NT2/D1 (cell line): ENCODE measurements around the gene RPA1.

Source experiments
- DNase-seq: peaks from one replicate; pipeline ENCODE4 v3.0.0-alpha.2; 2011; ENCODE audit warnings: low read depth, low spot score
- H3K27me3 ChIP-seq: 2 replicates; pipeline ENCODE4 v1.6.0; 2011; ENCODE audit warnings: mild to moderate bottlenecking; ENCODE audit not compliant: insufficient read length, insufficient read depth
- H3K36me3 ChIP-seq: 2 replicates; pipeline ENCODE4 v1.6.1; 2011; ENCODE audit warnings: mild to moderate bottlenecking, low read length, mixed read lengths; ENCODE audit not compliant: insufficient read depth, insufficient read length
- H3K4me1 ChIP-seq: 2 replicates; pipeline ENCODE4 v1.5.1; 2011; ENCODE audit not compliant: insufficient read depth, insufficient read length
- H3K4me3 ChIP-seq: 2 replicates; pipeline ENCODE4 v1.5.1; 2011; ENCODE audit warnings: low read depth; ENCODE audit not compliant: insufficient read length
- H3K9ac ChIP-seq: 2 replicates; pipeline ENCODE4 v1.6.0; 2011; ENCODE audit warnings: low read depth; ENCODE audit not compliant: insufficient read length
- H3K9me3 ChIP-seq: 2 replicates; pipeline ENCODE4 v1.5.1; 2011; ENCODE audit warnings: mild to moderate bottlenecking, low read length; ENCODE audit not compliant: insufficient read depth
- SUZ12 ChIP-seq: IDR thresholded peaks from 2 replicates; pipeline ENCODE4 v1.6.1; 2011; ENCODE audit not compliant: insufficient read length, insufficient read depth; ENCODE audit errors: extremely low read depth
- YY1 ChIP-seq: IDR thresholded peaks from 2 replicates; pipeline ENCODE4 v1.6.1; 2011; ENCODE audit not compliant: insufficient read length, insufficient read depth
- ZNF274 ChIP-seq: IDR thresholded peaks from 2 replicates; pipeline ENCODE4 v1.6.1; 2011; ENCODE audit warnings: mild to moderate bottlenecking, low read depth, low read length

Gene RPA1

GRCh38 chr17:1920948-1921351 lies 91.1 kb downstream of the RPA1 start:
- TF ChIP-seq ZNF274 (no peak), YY1 (no peak), SUZ12 (no peak)
- H3K4me1 ChIP-seq, result peaks cover 2% of the 10 kb centered on the region
- no peak overlapping the region for H3K9ac ChIP-seq
- H3K4me3 ChIP-seq, result no peak overlapping the region
- DNase-seq, result no peak
- H3K36me3 ChIP-seq, result no peaks in the 10 kb centered on the region
- no peaks in the 10 kb centered on the region for H3K9me3 ChIP-seq
- H3K27me3 ChIP-seq, result no peaks in the 10 kb centered on the region

DNA sequence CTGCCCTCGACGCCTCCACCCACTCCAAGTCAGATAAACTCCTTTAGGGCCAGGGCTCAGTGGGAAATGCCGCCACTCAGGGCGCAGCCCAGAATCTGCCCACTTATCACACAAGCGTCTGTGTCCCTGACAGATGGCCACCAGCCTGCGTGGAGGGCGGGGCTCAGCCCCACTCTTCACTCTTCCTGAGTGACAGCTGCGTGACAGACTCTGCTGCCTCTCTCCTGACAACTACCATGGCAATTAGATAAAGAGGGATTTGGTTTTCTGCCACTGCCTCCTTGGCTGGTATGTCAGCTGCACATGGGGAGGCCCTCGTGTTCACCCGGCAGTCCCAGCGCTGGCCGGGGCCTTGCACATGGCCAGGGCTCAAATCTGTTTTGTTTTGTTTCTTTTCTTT lies 99.2 kb downstream of the RPA1 start:
- H3K9me3 ChIP-seq, result no peaks in the 10 kb centered on the region
- no peak overlapping the region for H3K4me3 ChIP-seq
- no peak for DNase-seq
- H3K27me3 ChIP-seq, result no peaks in the 10 kb centered on the region
- no peaks in the 10 kb centered on the region for H3K36me3 ChIP-seq
- no peak overlapping the region for H3K9ac ChIP-seq
- TF ChIP-seq ZNF274, result no peak
- TF ChIP-seq YY1, result no peak
- no peak for TF ChIP-seq SUZ12
- H3K4me1 ChIP-seq, result peaks cover 5% of the 10 kb centered on the region

DNA sequence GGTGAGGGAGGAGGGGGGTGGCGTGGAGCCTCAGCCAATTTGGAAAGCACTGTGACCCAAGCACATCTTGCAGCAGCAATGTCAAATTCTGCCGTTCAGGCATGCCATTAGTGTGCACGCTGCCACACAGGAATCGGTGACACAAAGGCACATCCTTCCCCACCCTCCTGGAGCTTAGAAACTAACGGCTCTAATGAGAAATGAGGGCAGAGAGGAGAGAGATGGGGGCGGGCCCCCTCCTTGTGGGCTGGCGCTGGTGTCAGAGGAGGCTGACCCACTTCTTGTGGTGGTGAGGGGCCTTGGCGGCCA lies 100.5 kb downstream of the RPA1 start:
- H3K36me3 ChIP-seq, result no peaks in the 10 kb centered on the region
- H3K27me3 ChIP-seq, result no peaks in the 10 kb centered on the region
- H3K4me1 ChIP-seq, result peaks cover 5% of the 10 kb centered on the region
- peak overlapping the region; percentile 10 for H3K9ac ChIP-seq
- H3K4me3 ChIP-seq, result no peak overlapping the region
- DNase-seq, result no peak
- TF ChIP-seq SUZ12 (no peak), ZNF274 (no peak), YY1 (no peak)
- H3K9me3 ChIP-seq, result no peaks in the 10 kb centered on the region

- TF ChIP-seq ZNF274 (no peak), YY1 (no peak), SUZ12 (no peak)
- no peaks in the 10 kb centered on the region for H3K9me3 ChIP-seq
- H3K4me3 ChIP-seq, result no peak overlapping the region
- no peaks in the 10 kb centered on the region for H3K36me3 ChIP-seq
- H3K4me1 ChIP-seq, result peaks cover 5% of the 10 kb centered on the region
- H3K9ac ChIP-seq, result peak overlapping the region; percentile 74
- DNase-seq, result peak; percentile 57
- H3K27me3 ChIP-seq, result no peaks in the 10 kb centered on the region
Measured at GRCh38 chr17:1931844-1932579, 102.2 kb downstream of the RPA1 start.

- no peaks in the 10 kb centered on the region for H3K27me3 ChIP-seq
- no peak overlapping the region for H3K4me3 ChIP-seq
- no peak for TF ChIP-seq ZNF274
- TF ChIP-seq YY1, result no peak
- no peak for TF ChIP-seq SUZ12
- no peak for DNase-seq
- peaks cover 5% of the 10 kb centered on the region for H3K4me1 ChIP-seq
- H3K9ac ChIP-seq, result no peak overlapping the region
- H3K36me3 ChIP-seq, result no peaks in the 10 kb centered on the region
- no peaks in the 10 kb centered on the region for H3K9me3 ChIP-seq
Measured at GRCh38 chr17:1933875-1934715, 104.3 kb downstream of the RPA1 start.

DNA sequence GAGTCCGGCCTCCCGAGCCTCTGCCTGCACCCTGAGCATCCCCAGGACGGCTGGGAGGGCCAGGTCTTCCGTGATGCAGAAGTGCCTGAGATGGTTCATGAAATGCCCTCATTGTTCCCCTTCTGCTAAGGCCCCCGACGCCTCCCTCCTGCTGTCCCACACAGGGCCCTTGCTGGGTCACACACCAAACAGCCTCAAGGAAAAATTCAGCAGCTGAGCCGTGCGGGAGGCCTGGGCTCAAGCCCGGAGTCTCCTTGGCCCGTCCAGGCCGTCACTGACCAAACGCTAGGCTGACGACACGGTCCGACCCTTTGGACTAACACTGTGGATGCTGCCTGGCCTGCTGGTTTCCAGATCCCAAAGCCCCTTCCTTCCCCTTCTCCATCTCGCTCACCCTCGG lies 105.1 kb downstream of the RPA1 start:
- H3K9ac ChIP-seq, result no peak overlapping the region
- no peaks in the 10 kb centered on the region for H3K27me3 ChIP-seq
- H3K4me1 ChIP-seq, result peaks cover 5% of the 10 kb centered on the region
- DNase-seq, result no peak
- no peak overlapping the region for H3K4me3 ChIP-seq
- H3K9me3 ChIP-seq, result no peaks in the 10 kb centered on the region
- H3K36me3 ChIP-seq, result no peaks in the 10 kb centered on the region
- TF ChIP-seq YY1, result no peak
- no peak for TF ChIP-seq ZNF274
- no peak for TF ChIP-seq SUZ12

- no peak overlapping the region for H3K4me3 ChIP-seq
- H3K27me3 ChIP-seq, result no peaks in the 10 kb centered on the region
- H3K36me3 ChIP-seq, result no peaks in the 10 kb centered on the region
- H3K9me3 ChIP-seq, result no peaks in the 10 kb centered on the region
- peaks cover 15% of the 10 kb centered on the region for H3K4me1 ChIP-seq
- no peak for DNase-seq
- no peak for TF ChIP-seq ZNF274
- no peak for TF ChIP-seq SUZ12
- TF ChIP-seq YY1, result no peak
- H3K9ac ChIP-seq, result no peak overlapping the region
Measured at GRCh38 chr17:1936766-1937165, 107.0 kb downstream of the RPA1 start.

GRCh38 chr17:1937461-1937860 lies 107.7 kb downstream of the RPA1 start:
- H3K9ac ChIP-seq, result no peak overlapping the region
- no peaks in the 10 kb centered on the region for H3K9me3 ChIP-seq
- H3K4me1 ChIP-seq, result peaks cover 18% of the 10 kb centered on the region
- no peaks in the 10 kb centered on the region for H3K27me3 ChIP-seq
- H3K4me3 ChIP-seq, result no peak overlapping the region
- DNase-seq, result no peak
- H3K36me3 ChIP-seq, result no peaks in the 10 kb centered on the region
- TF ChIP-seq YY1 (no peak), SUZ12 (no peak), ZNF274 (no peak)
